HS-5 (cell line): ENCODE data around the gene GNG3.

ENCODE experiments used
- DNase-seq: peaks from one replicate; pipeline ENCODE4 v3.0.0-alpha.2; 2012; ENCODE audit warnings: low read depth

GNG3 gene

GRCh38 chr11:62757846-62758788 lies 50.6 kb downstream of the GNG3 start:
- no peak for DNase-seq
